Thyroid gland (tissue), 4 donors: Measurements from ENCODE around the gene DGKH. TPM values are rescaled to one million over a fixed set of nuclear protein-coding genes. Genes with fewer than 3 reads are reported as not detected.
"Not testable (repeated sequence)": the region's sequence is repeated elsewhere in the genome, so short reads cannot be mapped to it uniquely, and the experiment has no call there.

Experiments
- DNase-seq, 2 donors: peaks; one replicate each; pipeline ENCODE4 v3.0.0-alpha.2; 2019
- H3K27ac ChIP-seq, 3 donors: fragments of 200-600 bp; sonication (generic); 1 replicate in 2 of 3; 2 replicates in 1 of 3; pipeline ENCODE4 v1.5.1; 2016 to 2019; ENCODE audit warnings: mild to moderate bottlenecking in 1 of 3, moderate library complexity in 1 of 3
- H3K27me3 ChIP-seq: fragments of 200-600 bp; sonication (generic); one replicate; pipeline ENCODE4 v1.5.1; 2019
- H3K36me3 ChIP-seq, 2 donors: fragments of 200-600 bp; sonication (generic); one replicate each; pipeline ENCODE4 v1.5.1; 2016 to 2019
- H3K4me1 ChIP-seq, 2 donors: fragments of 200-600 bp; sonication (generic); one replicate each; pipeline ENCODE4 v1.5.1; 2017 to 2019
- H3K4me3 ChIP-seq, 3 donors: fragments of 200-600 bp; sonication (generic); replicated peaks in 1 of 3; 1 replicate in 2 of 3; 2 replicates in 1 of 3; pipeline ENCODE4 v1.5.1; 2016; ENCODE audit warnings: mild to moderate bottlenecking in 1 of 3
- H3K9me3 ChIP-seq: fragments of 200-600 bp; sonication (generic); one replicate; pipeline ENCODE4 v1.5.1; 2017
- CTCF ChIP-seq, 6 experiments: fragments of 200-600 bp in 3 of 6; fragments of 450-650 bp in 3 of 6; sonication (generic) in 3 of 6; IDR thresholded peaks; one replicate each; pipeline ENCODE4 v1.5.1; 2016 to 2019; ENCODE audit warnings: antibody characterized with exemption in 6 of 6, mild to moderate bottlenecking in 2 of 6, inconsistent platforms in 1 of 6, moderate library complexity in 1 of 6
- POLR2A ChIP-seq, 2 donors: fragments of 450-650 bp; IDR thresholded peaks; one replicate each; pipeline ENCODE4 v1.6.1; 2017; ENCODE audit warnings: antibody characterized with exemption in 2 of 2, mild to moderate bottlenecking in 2 of 2, moderate library complexity in 1 of 2
- WGBS, 2 donors: methylation state at CpG; one replicate each; pipeline ENCODE4 v1.1.5; 2017; 5-methylcytosine and 5-hydroxymethylcytosine counted together
- intact Hi-C: fragments of 100-400 bp; cut with DNase I; formaldehyde crosslinking; loops from one replicate; pipeline ENCODE4 v1.15.1; 2023
- total RNA-seq, 4 donors: library from RNA; depleted of rRNA; stranded (reverse); fragments of >200 nt; gene quantifications; one replicate each; pipeline ENCODE4 v1.2.3, GENCODE V29; 2016

DGKH gene
- total RNA-seq, 4 donors from 2014 or later: 7.9 to 15.9 (median 12.4) TPM

- WGBS, 2 donors: 95% methylated on average over 1 of the region's 1 CpG
These were observed 171.4 kb downstream of the DGKH start for GRCh38 chr13:42219876-42220275.

GRCh38 chr13:42221121-42221765 lies 172.8 kb downstream of the DGKH start:
- H3K36me3 ChIP-seq: peaks cover 0 to 9% of the 10 kb centered on the region in 2 donors
- no peaks in the 10 kb centered on the region for H3K27me3 ChIP-seq
- H3K27ac ChIP-seq: no peak overlapping the region
- intact Hi-C loops: no loop called here
- H3K9me3 ChIP-seq: no peaks in the 10 kb centered on the region
- no peak for DNase-seq
- 96 to 99% methylated on average over 4 of the region's 4 CpGs for WGBS, 2 donors
- TF ChIP-seq CTCF (IDR thresholded peaks at IDR 0.05) (no peak), POLR2A (IDR thresholded peaks at IDR 0.05) (no peak)
- no peak overlapping the region for H3K4me3 ChIP-seq
- H3K4me1 ChIP-seq: no peaks in the 10 kb centered on the region

More at GRCh38 chr13:42219876-42220275, 171.4 kb downstream of the DGKH start:
- Histone ChIP-seq H3K27ac (no peak overlapping the region), H3K27me3 (no peaks in the 10 kb centered on the region), H3K4me1 (no peaks in the 10 kb centered on the region), H3K9me3 (no peaks in the 10 kb centered on the region), H3K36me3 (peaks cover 0 to 9% of the 10 kb centered on the region in 2 donors), H3K4me3 (no peak overlapping the region)
- TF ChIP-seq CTCF (IDR thresholded peaks at IDR 0.05) (no peak), POLR2A (IDR thresholded peaks at IDR 0.05) (no peak)
- intact Hi-C loops: no loop called here
- DNase-seq: no peak

GRCh38 chr13:42223681-42224080 lies 175.2 kb downstream of the DGKH start:
- intact Hi-C loops: no loop called here
- Histone ChIP-seq H3K4me3 (no peak overlapping the region), H3K27me3 (no peaks in the 10 kb centered on the region), H3K4me1 (peaks cover 0 to 5% of the 10 kb centered on the region in 2 donors), H3K36me3 (peaks cover 0 to 9% of the 10 kb centered on the region in 2 donors), H3K27ac (no peak overlapping the region), H3K9me3 (no peaks in the 10 kb centered on the region)
- WGBS, 2 donors: 92 to 99% methylated on average over 4 of the region's 4 CpGs
- no peak for DNase-seq
- TF ChIP-seq CTCF (IDR thresholded peaks at IDR 0.05): no peak
- no peak for TF ChIP-seq POLR2A (IDR thresholded peaks at IDR 0.05)

- peaks cover 0 to 5% of the 10 kb centered on the region in 2 donors for H3K4me1 ChIP-seq
- peaks cover 0 to 9% of the 10 kb centered on the region in 2 donors for H3K36me3 ChIP-seq
- WGBS, 2 donors: 96 to 100% methylated on average over 2 of the region's 2 CpGs
These were observed 176.6 kb downstream of the DGKH start for GRCh38 chr13:42225051-42225450.

GRCh38 chr13:42226759-42227158 lies 178.3 kb downstream of the DGKH start:
- H3K27ac ChIP-seq, intact Hi-C loops, DNase-seq, H3K36me3 ChIP-seq, H3K4me1 ChIP-seq, H3K4me3 ChIP-seq, H3K9me3 ChIP-seq, H3K27me3 ChIP-seq: not testable (repeated sequence)
- 98% methylated on average over 5 of the region's 5 CpGs for WGBS, 2 donors

More at GRCh38 chr13:42225051-42225450, 176.6 kb downstream of the DGKH start:
- Histone ChIP-seq H3K9me3 (no peaks in the 10 kb centered on the region), H3K27ac (no peak overlapping the region), H3K4me3 (no peak overlapping the region), H3K27me3 (no peaks in the 10 kb centered on the region)
- no peak for DNase-seq
- intact Hi-C loops: no loop called here
- no peak for TF ChIP-seq POLR2A (IDR thresholded peaks at IDR 0.05)
- no peak for TF ChIP-seq CTCF (IDR thresholded peaks at IDR 0.05)
